Gastroesophageal sphincter (tissue), 3 donors: ENCODE data around the gene CHORDC1.
"Not testable (repeated sequence)": the region's sequence is repeated elsewhere in the genome, so short reads cannot be mapped to it uniquely, and the experiment has no call there.

Source experiments
- EP300 ChIP-seq: sonication (generic); formaldehyde crosslinking; IDR thresholded peaks from one replicate; pipeline ENCODE4 v1.6.1; 2017; ENCODE audit warnings: antibody characterized with exemption, mild to moderate bottlenecking
- POLR2A ChIP-seq, 2 donors: fragments of 450-650 bp; IDR thresholded peaks; one replicate each; pipeline ENCODE4 v1.6.1; 2017; ENCODE audit warnings: antibody characterized with exemption in 2 of 2, mild to moderate bottlenecking in 2 of 2, moderate library complexity in 1 of 2
- POLR2AphosphoS5 ChIP-seq: sonication (generic); formaldehyde crosslinking; IDR thresholded peaks from one replicate; pipeline ENCODE4 v1.6.1; 2017; ENCODE audit warnings: antibody characterized with exemption
- TF ChIP-seq, protein P1 (sequence below), 4 experiments: fragments of 200-600 bp in 2 of 4; fragments of 450-650 bp in 2 of 4; sonication (generic) in 1 of 4; IDR thresholded peaks; one replicate each; pipeline ENCODE4 v1.5.1; 2017 to 2019; ENCODE audit warnings: antibody characterized with exemption in 4 of 4, mild to moderate bottlenecking in 2 of 4, moderate library complexity in 2 of 4

GRCh38 chr11:90239967-90240636, 17.3 kb upstream of the CHORDC1 start:
- TF ChIP-seq, protein P1, sequence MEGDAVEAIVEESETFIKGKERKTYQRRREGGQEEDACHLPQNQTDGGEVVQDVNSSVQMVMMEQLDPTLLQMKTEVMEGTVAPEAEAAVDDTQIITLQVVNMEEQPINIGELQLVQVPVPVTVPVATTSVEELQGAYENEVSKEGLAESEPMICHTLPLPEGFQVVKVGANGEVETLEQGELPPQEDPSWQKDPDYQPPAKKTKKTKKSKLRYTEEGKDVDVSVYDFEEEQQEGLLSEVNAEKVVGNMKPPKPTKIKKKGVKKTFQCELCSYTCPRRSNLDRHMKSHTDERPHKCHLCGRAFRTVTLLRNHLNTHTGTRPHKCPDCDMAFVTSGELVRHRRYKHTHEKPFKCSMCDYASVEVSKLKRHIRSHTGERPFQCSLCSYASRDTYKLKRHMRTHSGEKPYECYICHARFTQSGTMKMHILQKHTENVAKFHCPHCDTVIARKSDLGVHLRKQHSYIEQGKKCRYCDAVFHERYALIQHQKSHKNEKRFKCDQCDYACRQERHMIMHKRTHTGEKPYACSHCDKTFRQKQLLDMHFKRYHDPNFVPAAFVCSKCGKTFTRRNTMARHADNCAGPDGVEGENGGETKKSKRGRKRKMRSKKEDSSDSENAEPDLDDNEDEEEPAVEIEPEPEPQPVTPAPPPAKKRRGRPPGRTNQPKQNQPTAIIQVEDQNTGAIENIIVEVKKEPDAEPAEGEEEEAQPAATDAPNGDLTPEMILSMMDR (IDR thresholded peaks at IDR 0.05) = not testable (repeated sequence)
- not testable (repeated sequence) for TF ChIP-seq POLR2A (IDR thresholded peaks at IDR 0.05); EP300; POLR2AphosphoS5
